Stimulated activated CD4-positive, alpha-beta T cell treated with anti-CD3 and anti-CD28 coated beads, Interleukin-2, amount 100 ng/mL, for 4 hours (primary cell): ENCODE data around the gene RAB3B.

Source experiments
- DNase-seq: peaks from one replicate; pipeline ENCODE4 v3.0.0-alpha.2; 2020; ENCODE audit warnings: low read depth

The RAB3B gene

GRCh38 chr1:51956528-51957509, 33.7 kb downstream of the RAB3B start:
- DNase-seq, result no peak

- no peak for DNase-seq
Observed at GRCh38 chr1:51955797-51956527, 34.5 kb downstream of the RAB3B start.

GRCh38 chr1:51954783-51955182, 35.7 kb downstream of the RAB3B start:
- no peak for DNase-seq

- DNase-seq, result no peak
Observed at GRCh38 chr1:51953079-51953478, 37.4 kb downstream of the RAB3B start.

GRCh38 chr1:51952638-51953037, 37.9 kb downstream of the RAB3B start:
- DNase-seq, result no peak

- DNase-seq, result no peak
Observed at GRCh38 chr1:51950701-51951100, 39.8 kb downstream of the RAB3B start.

- DNase-seq, result no peak
Observed at GRCh38 chr1:51949014-51949702, 41.3 kb downstream of the RAB3B start.

GRCh38 chr1:51948491-51948915, 42.0 kb downstream of the RAB3B start:
- DNase-seq, result no peak

- no peak for DNase-seq
Observed at GRCh38 chr1:51946300-51946699, 44.2 kb downstream of the RAB3B start.

GRCh38 chr1:51945591-51945990, 44.9 kb downstream of the RAB3B start:
- no peak for DNase-seq

- no peak for DNase-seq
Observed at GRCh38 chr1:51942281-51942680, 48.2 kb downstream of the RAB3B start.

GRCh38 chr1:51941528-51941927, 49.0 kb downstream of the RAB3B start:
- no peak for DNase-seq

- no peak for DNase-seq
Observed at GRCh38 chr1:51937112-51937511, 53.4 kb downstream of the RAB3B start.

GRCh38 chr1:51936531-51936930, 54.0 kb downstream of the RAB3B start:
- DNase-seq, result no peak

GRCh38 chr1:51933344-51933743, 57.2 kb downstream of the RAB3B start:
- DNase-seq, result no peak

GRCh38 chr1:51930329-51930728, 60.2 kb downstream of the RAB3B start:
- no peak for DNase-seq

GRCh38 chr1:51928896-51929295, 61.6 kb downstream of the RAB3B start:
- no peak for DNase-seq

GRCh38 chr1:51927029-51927428, 63.5 kb downstream of the RAB3B start:
- no peak for DNase-seq

GRCh38 chr1:51926171-51926812, 64.2 kb downstream of the RAB3B start:
- DNase-seq, result no peak

- DNase-seq, result no peak
Observed at GRCh38 chr1:51924455-51924854, 66.0 kb downstream of the RAB3B start.

- DNase-seq, result no peak
Observed at GRCh38 chr1:51922040-51922439, 68.5 kb downstream of the RAB3B start.

- DNase-seq, result no peak
Observed at GRCh38 chr1:51920130-51920529, 70.4 kb downstream of the RAB3B start.
